ENCODE data around the gene ADCY9. TPM values are rescaled to one million over a fixed set of nuclear protein-coding genes. Genes with fewer than 3 reads are reported as not detected.

ADCY9 gene
- total and polyA plus RNA-seq, 2 experiments from 2014 or later: 2.2 to 18.3 TPM

DNA sequence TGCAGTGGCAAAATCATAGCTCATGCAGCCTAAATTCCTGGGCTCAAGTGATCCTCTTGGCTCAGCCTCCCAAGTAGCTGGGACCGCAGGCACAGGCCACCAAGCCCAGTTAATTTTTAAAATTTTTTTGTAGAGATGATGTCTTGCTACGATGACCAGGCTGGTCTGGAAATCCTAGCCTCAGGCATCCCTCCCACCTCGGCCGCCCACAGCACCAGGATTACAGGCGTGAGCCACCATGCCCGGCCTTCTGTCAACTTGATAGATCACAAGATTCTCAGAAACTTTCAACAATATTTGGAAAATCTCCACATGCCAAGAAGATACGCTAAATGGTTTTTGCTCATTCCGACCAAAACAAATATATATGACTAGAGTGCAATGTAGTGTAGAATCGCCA lies 111.0 kb downstream of the ADCY9 start (continued):
- TF ChIP-seq, protein P1, sequence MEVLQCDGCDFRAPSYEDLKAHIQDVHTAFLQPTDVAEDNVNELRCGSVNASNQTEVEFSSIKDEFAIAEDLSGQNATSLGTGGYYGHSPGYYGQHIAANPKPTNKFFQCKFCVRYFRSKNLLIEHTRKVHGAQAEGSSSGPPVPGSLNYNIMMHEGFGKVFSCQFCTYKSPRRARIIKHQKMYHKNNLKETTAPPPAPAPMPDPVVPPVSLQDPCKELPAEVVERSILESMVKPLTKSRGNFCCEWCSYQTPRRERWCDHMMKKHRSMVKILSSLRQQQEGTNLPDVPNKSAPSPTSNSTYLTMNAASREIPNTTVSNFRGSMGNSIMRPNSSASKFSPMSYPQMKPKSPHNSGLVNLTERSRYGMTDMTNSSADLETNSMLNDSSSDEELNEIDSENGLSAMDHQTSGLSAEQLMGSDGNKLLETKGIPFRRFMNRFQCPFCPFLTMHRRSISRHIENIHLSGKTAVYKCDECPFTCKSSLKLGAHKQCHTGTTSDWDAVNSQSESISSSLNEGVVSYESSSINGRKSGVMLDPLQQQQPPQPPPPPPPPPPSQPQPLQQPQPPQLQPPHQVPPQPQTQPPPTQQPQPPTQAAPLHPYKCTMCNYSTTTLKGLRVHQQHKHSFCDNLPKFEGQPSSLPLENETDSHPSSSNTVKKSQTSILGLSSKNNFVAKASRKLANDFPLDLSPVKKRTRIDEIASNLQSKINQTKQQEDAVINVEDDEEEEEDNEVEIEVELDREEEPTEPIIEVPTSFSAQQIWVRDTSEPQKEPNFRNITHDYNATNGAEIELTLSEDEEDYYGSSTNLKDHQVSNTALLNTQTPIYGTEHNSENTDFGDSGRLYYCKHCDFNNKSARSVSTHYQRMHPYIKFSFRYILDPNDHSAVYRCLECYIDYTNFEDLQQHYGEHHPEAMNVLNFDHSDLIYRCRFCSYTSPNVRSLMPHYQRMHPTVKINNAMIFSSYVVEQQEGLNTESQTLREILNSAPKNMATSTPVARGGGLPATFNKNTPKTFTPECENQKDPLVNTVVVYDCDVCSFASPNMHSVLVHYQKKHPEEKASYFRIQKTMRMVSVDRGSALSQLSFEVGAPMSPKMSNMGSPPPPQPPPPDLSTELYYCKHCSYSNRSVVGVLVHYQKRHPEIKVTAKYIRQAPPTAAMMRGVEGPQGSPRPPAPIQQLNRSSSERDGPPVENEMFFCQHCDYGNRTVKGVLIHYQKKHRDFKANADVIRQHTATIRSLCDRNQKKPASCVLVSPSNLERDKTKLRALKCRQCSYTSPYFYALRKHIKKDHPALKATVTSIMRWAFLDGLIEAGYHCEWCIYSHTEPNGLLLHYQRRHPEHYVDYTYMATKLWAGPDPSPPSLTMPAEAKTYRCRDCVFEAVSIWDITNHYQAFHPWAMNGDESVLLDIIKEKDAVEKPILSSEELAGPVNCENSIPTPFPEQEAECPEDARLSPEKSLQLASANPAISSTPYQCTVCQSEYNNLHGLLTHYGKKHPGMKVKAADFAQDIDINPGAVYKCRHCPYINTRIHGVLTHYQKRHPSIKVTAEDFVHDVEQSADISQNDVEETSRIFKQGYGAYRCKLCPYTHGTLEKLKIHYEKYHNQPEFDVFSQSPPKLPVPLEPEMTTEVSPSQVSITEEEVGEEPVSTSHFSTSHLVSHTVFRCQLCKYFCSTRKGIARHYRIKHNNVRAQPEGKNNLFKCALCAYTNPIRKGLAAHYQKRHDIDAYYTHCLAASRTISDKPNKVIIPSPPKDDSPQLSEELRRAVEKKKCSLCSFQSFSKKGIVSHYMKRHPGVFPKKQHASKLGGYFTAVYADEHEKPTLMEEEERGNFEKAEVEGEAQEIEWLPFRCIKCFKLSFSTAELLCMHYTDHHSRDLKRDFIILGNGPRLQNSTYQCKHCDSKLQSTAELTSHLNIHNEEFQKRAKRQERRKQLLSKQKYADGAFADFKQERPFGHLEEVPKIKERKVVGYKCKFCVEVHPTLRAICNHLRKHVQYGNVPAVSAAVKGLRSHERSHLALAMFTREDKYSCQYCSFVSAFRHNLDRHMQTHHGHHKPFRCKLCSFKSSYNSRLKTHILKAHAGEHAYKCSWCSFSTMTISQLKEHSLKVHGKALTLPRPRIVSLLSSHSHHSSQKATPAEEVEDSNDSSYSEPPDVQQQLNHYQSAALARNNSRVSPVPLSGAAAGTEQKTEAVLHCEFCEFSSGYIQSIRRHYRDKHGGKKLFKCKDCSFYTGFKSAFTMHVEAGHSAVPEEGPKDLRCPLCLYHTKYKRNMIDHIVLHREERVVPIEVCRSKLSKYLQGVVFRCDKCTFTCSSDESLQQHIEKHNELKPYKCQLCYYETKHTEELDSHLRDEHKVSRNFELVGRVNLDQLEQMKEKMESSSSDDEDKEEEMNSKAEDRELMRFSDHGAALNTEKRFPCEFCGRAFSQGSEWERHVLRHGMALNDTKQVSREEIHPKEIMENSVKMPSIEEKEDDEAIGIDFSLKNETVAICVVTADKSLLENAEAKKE (CRISPR knock-in tag; IDR thresholded peaks at IDR 0.05): no peak
- TF ChIP-seq EZH2 (IDR thresholded peaks at IDR 0.05; ENCODE audit: low read depth, unreplicated experiment) (no peak), POLR2AphosphoS5 (IDR thresholded peaks at IDR 0.05; ENCODE audit: low read depth) (no peak), STAT1 (IDR thresholded peaks at IDR 0.05; ENCODE audit: unreplicated experiment) (no peak)
- TF ChIP-seq, protein P2, sequence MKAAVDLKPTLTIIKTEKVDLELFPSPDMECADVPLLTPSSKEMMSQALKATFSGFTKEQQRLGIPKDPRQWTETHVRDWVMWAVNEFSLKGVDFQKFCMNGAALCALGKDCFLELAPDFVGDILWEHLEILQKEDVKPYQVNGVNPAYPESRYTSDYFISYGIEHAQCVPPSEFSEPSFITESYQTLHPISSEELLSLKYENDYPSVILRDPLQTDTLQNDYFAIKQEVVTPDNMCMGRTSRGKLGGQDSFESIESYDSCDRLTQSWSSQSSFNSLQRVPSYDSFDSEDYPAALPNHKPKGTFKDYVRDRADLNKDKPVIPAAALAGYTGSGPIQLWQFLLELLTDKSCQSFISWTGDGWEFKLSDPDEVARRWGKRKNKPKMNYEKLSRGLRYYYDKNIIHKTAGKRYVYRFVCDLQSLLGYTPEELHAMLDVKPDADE (IDR thresholded peaks at IDR 0.05): no peak

DNA sequence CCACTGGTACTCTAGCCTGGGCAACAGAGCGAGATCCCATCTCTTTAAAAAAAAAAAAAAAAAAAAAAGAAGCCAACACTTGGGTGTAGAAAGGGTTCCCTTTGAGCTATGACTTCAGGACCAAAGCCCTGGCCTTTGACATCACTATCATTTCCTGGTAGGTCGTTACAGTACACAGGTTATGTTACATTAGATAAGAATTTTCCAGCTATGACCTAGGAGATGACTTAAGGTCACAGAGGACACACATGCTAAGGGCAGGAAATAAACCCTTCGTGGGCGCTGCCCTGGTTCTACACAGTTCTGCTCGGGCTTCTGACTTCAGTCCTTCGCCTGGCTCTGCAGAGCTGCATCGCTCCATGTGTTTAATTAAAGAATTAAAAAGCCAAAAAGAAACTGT lies 112.0 kb downstream of the ADCY9 start:
- H4K20me1 ChIP-seq (replicated peaks; ENCODE audit: insufficient read depth): no peaks in the 10 kb centered on the region
- Mint-ChIP-seq H3K36me3 (ENCODE audit: low read depth) (no peaks in the 10 kb centered on the region), H3K27me3 (ENCODE audit: insufficient read depth, low read depth, poor library complexity) (peaks cover 4% of the 10 kb centered on the region), H3K27ac (no peak overlapping the region), H3K4me1 (peaks cover 25% of the 10 kb centered on the region), H3K9me3 (no peaks in the 10 kb centered on the region), H3K4me3 (no peak overlapping the region)
- peak overlapping the region; percentile 12; the same call in 1 of the 2 replicates for H3K27ac ChIP-seq (ENCODE audit: low read depth)
- H3K4me1 ChIP-seq (ENCODE audit: insufficient read depth): peaks cover 25% of the 10 kb centered on the region
- H3K4me3 ChIP-seq: no peak overlapping the region
- H3F3A ChIP-seq (replicated peaks; ENCODE audit: low read depth): no peaks in the 10 kb centered on the region
- ATAC-seq (no peak), DNase-seq (ENCODE audit: low spot score) (no peak)
- H3K4me2 ChIP-seq: no peak overlapping the region
- peaks cover 3% of the 10 kb centered on the region; the same call in 1 of the 2 replicates for H3K79me2 ChIP-seq (replicated peaks; ENCODE audit: insufficient read depth)
- H3K27me3 ChIP-seq (ENCODE audit: insufficient read depth): no peaks in the 10 kb centered on the region
- no peaks in the 10 kb centered on the region for H3K9me2 ChIP-seq (ENCODE audit: insufficient read depth)
- no peak overlapping the region for H2AFZ ChIP-seq
- no peaks in the 10 kb centered on the region for H3K36me3 ChIP-seq (ENCODE audit: insufficient read depth)
- TF ChIP-seq EZH2phosphoT487 (IDR thresholded peaks at IDR 0.05; ENCODE audit: unreplicated experiment): no peak
- TF ChIP-seq, protein P2 (IDR thresholded peaks at IDR 0.05): no peak
- TF ChIP-seq, protein P3, sequence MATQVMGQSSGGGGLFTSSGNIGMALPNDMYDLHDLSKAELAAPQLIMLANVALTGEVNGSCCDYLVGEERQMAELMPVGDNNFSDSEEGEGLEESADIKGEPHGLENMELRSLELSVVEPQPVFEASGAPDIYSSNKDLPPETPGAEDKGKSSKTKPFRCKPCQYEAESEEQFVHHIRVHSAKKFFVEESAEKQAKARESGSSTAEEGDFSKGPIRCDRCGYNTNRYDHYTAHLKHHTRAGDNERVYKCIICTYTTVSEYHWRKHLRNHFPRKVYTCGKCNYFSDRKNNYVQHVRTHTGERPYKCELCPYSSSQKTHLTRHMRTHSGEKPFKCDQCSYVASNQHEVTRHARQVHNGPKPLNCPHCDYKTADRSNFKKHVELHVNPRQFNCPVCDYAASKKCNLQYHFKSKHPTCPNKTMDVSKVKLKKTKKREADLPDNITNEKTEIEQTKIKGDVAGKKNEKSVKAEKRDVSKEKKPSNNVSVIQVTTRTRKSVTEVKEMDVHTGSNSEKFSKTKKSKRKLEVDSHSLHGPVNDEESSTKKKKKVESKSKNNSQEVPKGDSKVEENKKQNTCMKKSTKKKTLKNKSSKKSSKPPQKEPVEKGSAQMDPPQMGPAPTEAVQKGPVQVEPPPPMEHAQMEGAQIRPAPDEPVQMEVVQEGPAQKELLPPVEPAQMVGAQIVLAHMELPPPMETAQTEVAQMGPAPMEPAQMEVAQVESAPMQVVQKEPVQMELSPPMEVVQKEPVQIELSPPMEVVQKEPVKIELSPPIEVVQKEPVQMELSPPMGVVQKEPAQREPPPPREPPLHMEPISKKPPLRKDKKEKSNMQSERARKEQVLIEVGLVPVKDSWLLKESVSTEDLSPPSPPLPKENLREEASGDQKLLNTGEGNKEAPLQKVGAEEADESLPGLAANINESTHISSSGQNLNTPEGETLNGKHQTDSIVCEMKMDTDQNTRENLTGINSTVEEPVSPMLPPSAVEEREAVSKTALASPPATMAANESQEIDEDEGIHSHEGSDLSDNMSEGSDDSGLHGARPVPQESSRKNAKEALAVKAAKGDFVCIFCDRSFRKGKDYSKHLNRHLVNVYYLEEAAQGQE (IDR thresholded peaks at IDR 0.05; ENCODE audit: unreplicated experiment): no peak
- no peak for TF ChIP-seq NANOG (IDR thresholded peaks at IDR 0.05; ENCODE audit: borderline replicate concordance)
- TF ChIP-seq JUNB (IDR thresholded peaks at IDR 0.05; ENCODE audit: unreplicated experiment): no peak
- no peak for TF ChIP-seq CREB1 (CRISPR knock-in tag; IDR thresholded peaks at IDR 0.05; ENCODE audit: low read depth)
- TF ChIP-seq, protein P4, sequence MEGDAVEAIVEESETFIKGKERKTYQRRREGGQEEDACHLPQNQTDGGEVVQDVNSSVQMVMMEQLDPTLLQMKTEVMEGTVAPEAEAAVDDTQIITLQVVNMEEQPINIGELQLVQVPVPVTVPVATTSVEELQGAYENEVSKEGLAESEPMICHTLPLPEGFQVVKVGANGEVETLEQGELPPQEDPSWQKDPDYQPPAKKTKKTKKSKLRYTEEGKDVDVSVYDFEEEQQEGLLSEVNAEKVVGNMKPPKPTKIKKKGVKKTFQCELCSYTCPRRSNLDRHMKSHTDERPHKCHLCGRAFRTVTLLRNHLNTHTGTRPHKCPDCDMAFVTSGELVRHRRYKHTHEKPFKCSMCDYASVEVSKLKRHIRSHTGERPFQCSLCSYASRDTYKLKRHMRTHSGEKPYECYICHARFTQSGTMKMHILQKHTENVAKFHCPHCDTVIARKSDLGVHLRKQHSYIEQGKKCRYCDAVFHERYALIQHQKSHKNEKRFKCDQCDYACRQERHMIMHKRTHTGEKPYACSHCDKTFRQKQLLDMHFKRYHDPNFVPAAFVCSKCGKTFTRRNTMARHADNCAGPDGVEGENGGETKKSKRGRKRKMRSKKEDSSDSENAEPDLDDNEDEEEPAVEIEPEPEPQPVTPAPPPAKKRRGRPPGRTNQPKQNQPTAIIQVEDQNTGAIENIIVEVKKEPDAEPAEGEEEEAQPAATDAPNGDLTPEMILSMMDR (conservative IDR thresholded peaks at IDR 0.05; ENCODE audit: low read depth in 2 of 2): no peak
- no peak for TF ChIP-seq POLR2AphosphoS5 (IDR thresholded peaks at IDR 0.05; ENCODE audit: low read depth)
- no peak for TF ChIP-seq STAT1 (IDR thresholded peaks at IDR 0.05; ENCODE audit: unreplicated experiment)
- no peak for TF ChIP-seq EZH2 (IDR thresholded peaks at IDR 0.05; ENCODE audit: low read depth, unreplicated experiment)

Data from GM23338 (cell line).